SK-N-SH (cell line): Measurements from ENCODE around the gene SETD3.

Source experiments
- EZH2phosphoT487 ChIP-seq: fragments of 200-600 bp; sonication (generic); IDR thresholded peaks from 2 replicates; pipeline ENCODE4 v1.6.1; 2017; ENCODE audit warnings: low read depth, mixed run types, mild to moderate bottlenecking, antibody characterized with exemption, moderate library complexity, borderline replicate concordance
- GABPA ChIP-seq: IDR thresholded peaks from 2 replicates; pipeline ENCODE4 v1.4.0; 2012; ENCODE audit warnings: low read depth, mild to moderate bottlenecking
- MXI1 ChIP-seq: IDR thresholded peaks from 2 replicates; pipeline ENCODE4 v1.6.1; 2012; ENCODE audit warnings: mild to moderate bottlenecking, low read depth, low read length, improper control_type of control experiment
- POLR2AphosphoS5 ChIP-seq: IDR thresholded peaks from 2 replicates; pipeline ENCODE4 v1.6.1; 2012; ENCODE audit warnings: low read depth, low read length
- SIN3A ChIP-seq: IDR thresholded peaks from 2 replicates; pipeline ENCODE4 v1.6.1; 2012; ENCODE audit warnings: low read depth, mild to moderate bottlenecking, low read length, moderate library complexity, borderline replicate concordance
- TEAD4 ChIP-seq: IDR thresholded peaks from 2 replicates; pipeline ENCODE4 v1.4.0; 2012; ENCODE audit warnings: mild to moderate bottlenecking, borderline replicate concordance; ENCODE audit not compliant: insufficient read depth
- TF ChIP-seq, protein P1 (sequence below): fragments of 200-600 bp; sonication (generic); IDR thresholded peaks from 2 replicates; pipeline ENCODE4 v1.6.1; 2017; ENCODE audit warnings: antibody characterized with exemption, mild to moderate bottlenecking, moderate library complexity

DNA sequence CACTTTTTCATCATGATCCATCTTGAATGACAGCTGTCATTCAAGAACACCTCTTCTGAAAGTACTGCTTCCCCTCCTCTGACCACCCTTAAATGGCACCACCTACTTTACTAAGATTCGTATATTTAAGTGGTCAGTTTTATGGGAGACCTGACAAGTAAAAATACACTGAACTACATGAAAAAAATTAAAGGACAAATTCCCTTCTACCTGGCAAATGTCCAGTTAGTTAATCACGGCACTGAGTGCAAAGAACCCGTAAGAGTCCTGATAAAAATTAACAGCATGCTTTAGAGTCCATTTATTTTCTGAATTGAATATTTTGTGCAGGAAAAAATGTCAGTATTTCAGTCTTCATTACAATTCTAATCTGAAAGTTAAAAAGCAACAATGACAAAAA, 48.7 kb downstream of the SETD3 start:
- TF ChIP-seq TEAD4, result no peak
- no peak for TF ChIP-seq SIN3A
- TF ChIP-seq GABPA, result no peak
- no peak for TF ChIP-seq EZH2phosphoT487
- no peak for TF ChIP-seq MXI1
- TF ChIP-seq, protein P1, sequence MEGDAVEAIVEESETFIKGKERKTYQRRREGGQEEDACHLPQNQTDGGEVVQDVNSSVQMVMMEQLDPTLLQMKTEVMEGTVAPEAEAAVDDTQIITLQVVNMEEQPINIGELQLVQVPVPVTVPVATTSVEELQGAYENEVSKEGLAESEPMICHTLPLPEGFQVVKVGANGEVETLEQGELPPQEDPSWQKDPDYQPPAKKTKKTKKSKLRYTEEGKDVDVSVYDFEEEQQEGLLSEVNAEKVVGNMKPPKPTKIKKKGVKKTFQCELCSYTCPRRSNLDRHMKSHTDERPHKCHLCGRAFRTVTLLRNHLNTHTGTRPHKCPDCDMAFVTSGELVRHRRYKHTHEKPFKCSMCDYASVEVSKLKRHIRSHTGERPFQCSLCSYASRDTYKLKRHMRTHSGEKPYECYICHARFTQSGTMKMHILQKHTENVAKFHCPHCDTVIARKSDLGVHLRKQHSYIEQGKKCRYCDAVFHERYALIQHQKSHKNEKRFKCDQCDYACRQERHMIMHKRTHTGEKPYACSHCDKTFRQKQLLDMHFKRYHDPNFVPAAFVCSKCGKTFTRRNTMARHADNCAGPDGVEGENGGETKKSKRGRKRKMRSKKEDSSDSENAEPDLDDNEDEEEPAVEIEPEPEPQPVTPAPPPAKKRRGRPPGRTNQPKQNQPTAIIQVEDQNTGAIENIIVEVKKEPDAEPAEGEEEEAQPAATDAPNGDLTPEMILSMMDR, result no peak
- TF ChIP-seq POLR2AphosphoS5, result no peak
